Measurements from ENCODE around the gene PTK7.

PTK7 gene

GRCh38 chr6:43203029-43203717, 127.1 kb downstream of the PTK7 start:
- Mint-ChIP-seq H3K27me3 (no peaks in the 10 kb centered on the region), H3K27ac (no peak overlapping the region), H3K4me3 (no peak overlapping the region), H3K36me3 (peaks cover 63% of the 10 kb centered on the region), H3K9me3 (no peaks in the 10 kb centered on the region), H3K4me1 (no peaks in the 10 kb centered on the region)
- no peak for ATAC-seq

GRCh38 chr6:43203718-43204095, 127.6 kb downstream of the PTK7 start:
- no peak overlapping the region for H3K27ac Mint-ChIP-seq
- H3K36me3 Mint-ChIP-seq, result peaks cover 63% of the 10 kb centered on the region
- no peak overlapping the region for H3K4me3 Mint-ChIP-seq
- H3K4me1 Mint-ChIP-seq, result no peaks in the 10 kb centered on the region
- H3K27me3 Mint-ChIP-seq, result no peaks in the 10 kb centered on the region
- ATAC-seq, result no peak
- no peaks in the 10 kb centered on the region for H3K9me3 Mint-ChIP-seq

- Mint-ChIP-seq H3K36me3 (peaks cover 68% of the 10 kb centered on the region), H3K9me3 (no peaks in the 10 kb centered on the region), H3K4me3 (no peak overlapping the region), H3K27ac (no peak overlapping the region), H3K4me1 (no peaks in the 10 kb centered on the region), H3K27me3 (no peaks in the 10 kb centered on the region)
- no peak for ATAC-seq
These were observed 128.4 kb downstream of the PTK7 start for GRCh38 chr6:43204271-43205105.

GRCh38 chr6:43205849-43206248, 129.7 kb downstream of the PTK7 start:
- Mint-ChIP-seq H3K36me3 (peaks cover 57% of the 10 kb centered on the region), H3K4me1 (no peaks in the 10 kb centered on the region), H3K27ac (no peak overlapping the region), H3K9me3 (no peaks in the 10 kb centered on the region), H3K27me3 (no peaks in the 10 kb centered on the region), H3K4me3 (no peak overlapping the region)
- ATAC-seq, result no peak

- no peak for ATAC-seq
- H3K36me3 Mint-ChIP-seq, result peaks cover 49% of the 10 kb centered on the region
- no peak overlapping the region for H3K4me3 Mint-ChIP-seq
- no peaks in the 10 kb centered on the region for H3K4me1 Mint-ChIP-seq
- no peaks in the 10 kb centered on the region for H3K9me3 Mint-ChIP-seq
- no peaks in the 10 kb centered on the region for H3K27me3 Mint-ChIP-seq
- no peak overlapping the region for H3K27ac Mint-ChIP-seq
These were observed 131.2 kb downstream of the PTK7 start for GRCh38 chr6:43207286-43207685.
